ENCODE data around the gene PPFIBP1. TPM values are rescaled to one million over a fixed set of nuclear protein-coding genes. Genes with fewer than 3 reads are reported as not detected.
A peak's percentile ranks its signal among the peaks of the same experiment; 100 is the strongest.

PPFIBP1 gene
- total RNA-seq, 6 donors from 2014 or later: 67.5 to 129 (median 101) TPM

GRCh38 chr12:27552235-27552634, 28.2 kb downstream of the PPFIBP1 start:
- Histone ChIP-seq H3K27ac (peak overlapping the region in 1 of 4 donors; percentile 80), H3K27me3 (no peaks in the 10 kb centered on the region), H3K36me3 (no peaks in the 10 kb centered on the region), H3K4me1 (peaks cover 40 to 68% (median 52%) of the 10 kb centered on the region in 4 donors), H3K4me3 (no peak overlapping the region), H3K9me3 (no peaks in the 10 kb centered on the region)
- 77 to 89% methylated on average over 6 of the region's 6 CpGs for WGBS, 2 donors
- ATAC-seq (ENCODE audit: low FRiP score in 2 of 2) (no peak), DNase-seq (no peak)
- TF ChIP-seq POLR2A (IDR thresholded peaks at IDR 0.05) (no peak), EP300 (IDR thresholded peaks at IDR 0.05) (no peak), CTCF (IDR thresholded peaks at IDR 0.05) (no peak), POLR2AphosphoS5 (IDR thresholded peaks at IDR 0.05) (no peak)

GRCh38 chr12:27552886-27553560, 29.0 kb downstream of the PPFIBP1 start:
- TF ChIP-seq CTCF (IDR thresholded peaks at IDR 0.05): no peak
- TF ChIP-seq EP300 (IDR thresholded peaks at IDR 0.05): no peak
- TF ChIP-seq POLR2A (IDR thresholded peaks at IDR 0.05): no peak
- TF ChIP-seq POLR2AphosphoS5 (IDR thresholded peaks at IDR 0.05): no peak
- H3K4me3 ChIP-seq: no peak overlapping the region
- peaks cover 41 to 69% (median 51%) of the 10 kb centered on the region in 4 donors for H3K4me1 ChIP-seq
- DNase-seq (no peak), ATAC-seq (ENCODE audit: low FRiP score in 2 of 2) (no peak)
- H3K36me3 ChIP-seq: no peaks in the 10 kb centered on the region
- H3K27me3 ChIP-seq: no peaks in the 10 kb centered on the region
- H3K27ac ChIP-seq: peak overlapping the region in 2 of 4 donors; percentile 13 to 19
- no peaks in the 10 kb centered on the region for H3K9me3 ChIP-seq
- WGBS, 2 donors: 86 to 88% methylated on average over 7 to 8 of the region's 8 CpGs

DNA sequence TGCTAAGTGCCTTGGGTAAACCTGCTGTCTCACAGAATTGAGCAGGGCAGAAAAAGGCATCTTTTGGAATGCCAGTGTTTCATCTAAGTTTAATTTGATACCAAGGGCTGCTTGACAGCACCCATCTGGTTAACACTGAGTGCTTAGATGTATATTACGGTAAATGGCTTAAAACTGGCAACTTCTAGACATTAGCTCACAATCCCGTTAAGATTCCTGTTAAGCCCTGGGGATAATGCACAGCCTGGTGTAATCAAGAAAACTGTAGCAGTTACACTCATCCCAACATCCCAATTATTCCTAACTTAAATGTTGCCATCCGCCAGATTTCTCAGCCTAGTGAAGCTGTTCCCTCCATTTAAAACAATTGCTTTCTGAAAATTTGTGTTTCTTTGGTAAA, 29.9 kb downstream of the PPFIBP1 start:
- no peak for ATAC-seq (ENCODE audit: low FRiP score in 2 of 2)
- H3K27ac ChIP-seq: peak overlapping the region; percentile 11 to 76 (median 61)
- 79 to 85% methylated on average over 3 of the region's 3 CpGs for WGBS, 2 donors

DNA sequence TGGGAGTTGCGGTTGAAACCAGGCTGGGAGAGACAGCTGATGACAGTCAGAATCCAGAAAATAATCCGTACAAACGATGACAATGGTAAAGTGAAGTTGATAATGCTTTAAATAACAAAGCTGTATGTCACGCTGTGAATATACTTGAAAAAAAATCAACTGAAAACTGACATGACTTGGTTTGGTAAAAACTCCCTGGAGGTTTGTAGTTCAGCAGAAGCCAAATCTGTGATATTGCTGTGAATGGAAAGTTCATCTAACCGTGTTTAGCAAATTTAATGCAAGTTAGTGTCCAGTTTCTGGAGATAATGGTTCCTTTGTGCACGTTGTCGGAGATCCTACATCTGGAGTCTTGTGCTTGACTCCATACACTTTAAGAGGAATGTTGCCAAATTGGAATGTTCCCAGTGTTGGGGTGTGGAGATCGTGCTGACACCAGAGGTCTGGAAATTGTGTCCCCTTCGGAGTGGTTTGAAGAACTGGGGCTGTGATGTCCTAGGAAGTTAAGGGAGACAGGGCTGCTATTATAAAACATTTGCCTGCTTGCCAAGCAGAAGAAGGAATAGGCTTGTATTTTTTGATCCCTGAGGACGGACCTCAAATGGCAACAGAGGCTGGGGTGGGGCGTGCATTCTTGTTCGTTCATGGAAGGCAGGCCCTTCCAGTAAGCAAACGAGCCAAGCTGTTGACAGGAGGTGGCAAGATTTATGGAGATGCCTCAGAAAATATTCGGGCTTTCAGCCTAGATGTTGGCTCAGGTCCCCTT, 30.6 kb downstream of the PPFIBP1 start:
- Histone ChIP-seq H3K36me3 (no peaks in the 10 kb centered on the region), H3K27me3 (no peaks in the 10 kb centered on the region), H3K9me3 (no peaks in the 10 kb centered on the region), H3K4me1 (peaks cover 29 to 58% (median 43%) of the 10 kb centered on the region in 4 donors), H3K4me3 (no peak overlapping the region), H3K27ac (peak overlapping the region; percentile 11 to 76 (median 61))
- 57 to 64% methylated on average over 14 of the region's 14 CpGs for WGBS, 2 donors
- ATAC-seq (ENCODE audit: low FRiP score in 2 of 2): peak in 1 of 2 donors; percentile 60
- no peak for DNase-seq
- TF ChIP-seq POLR2AphosphoS5 (IDR thresholded peaks at IDR 0.05) (peak in 1 of 2 donors; percentile 9), CTCF (IDR thresholded peaks at IDR 0.05) (no peak)

More for the DNA sequence above, 29.9 kb downstream of the PPFIBP1 start:
- TF ChIP-seq CTCF (IDR thresholded peaks at IDR 0.05) (no peak), POLR2A (IDR thresholded peaks at IDR 0.05) (no peak), EP300 (IDR thresholded peaks at IDR 0.05) (no peak), POLR2AphosphoS5 (IDR thresholded peaks at IDR 0.05) (no peak)
- Histone ChIP-seq H3K36me3 (no peaks in the 10 kb centered on the region), H3K9me3 (no peaks in the 10 kb centered on the region), H3K4me1 (peaks cover 36 to 65% (median 49%) of the 10 kb centered on the region in 4 donors), H3K27me3 (no peaks in the 10 kb centered on the region), H3K4me3 (no peak overlapping the region)
- no peak for DNase-seq

All from upper lobe of left lung (tissue), 6 donors.